Measurements from ENCODE around the gene NELL1. TPM values are rescaled to one million over a fixed set of nuclear protein-coding genes. Genes with fewer than 3 reads are reported as not detected.

NELL1 gene
- total RNA-seq, 1 donor from 2014 or later, result 0.45 TPM

DNA sequence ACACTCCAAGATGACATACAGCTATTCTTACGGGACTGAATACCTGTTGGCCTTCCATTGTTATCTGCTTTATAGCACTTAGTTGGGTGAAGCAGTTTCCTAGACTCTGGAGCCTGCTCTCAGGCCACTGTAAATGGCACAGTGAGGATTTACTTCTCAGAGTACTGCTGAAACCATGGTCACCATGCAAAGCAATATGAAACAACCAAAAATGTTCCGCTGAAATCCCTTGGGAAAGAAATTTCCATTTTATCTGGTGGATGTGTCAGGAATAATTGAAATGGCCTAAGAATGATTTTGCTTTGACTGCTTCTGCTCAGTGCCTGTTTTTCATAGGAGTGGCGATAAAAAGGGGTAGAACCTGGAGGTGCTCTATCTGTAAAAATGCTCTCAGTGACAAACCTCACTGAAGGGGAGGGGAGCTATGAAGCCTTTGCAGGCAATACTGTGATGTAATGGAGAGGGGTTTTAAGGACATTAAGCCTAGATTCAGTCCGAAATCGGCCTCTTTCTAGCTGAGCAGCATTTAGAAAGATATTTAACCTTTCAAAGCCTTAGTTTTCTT is 871.9 kb downstream of the NELL1 start:
- TF ChIP-seq EZH2 (IDR thresholded peaks at IDR 0.05; ENCODE audit: insufficient read depth, low read length), result no peak
- TF ChIP-seq, protein P1, sequence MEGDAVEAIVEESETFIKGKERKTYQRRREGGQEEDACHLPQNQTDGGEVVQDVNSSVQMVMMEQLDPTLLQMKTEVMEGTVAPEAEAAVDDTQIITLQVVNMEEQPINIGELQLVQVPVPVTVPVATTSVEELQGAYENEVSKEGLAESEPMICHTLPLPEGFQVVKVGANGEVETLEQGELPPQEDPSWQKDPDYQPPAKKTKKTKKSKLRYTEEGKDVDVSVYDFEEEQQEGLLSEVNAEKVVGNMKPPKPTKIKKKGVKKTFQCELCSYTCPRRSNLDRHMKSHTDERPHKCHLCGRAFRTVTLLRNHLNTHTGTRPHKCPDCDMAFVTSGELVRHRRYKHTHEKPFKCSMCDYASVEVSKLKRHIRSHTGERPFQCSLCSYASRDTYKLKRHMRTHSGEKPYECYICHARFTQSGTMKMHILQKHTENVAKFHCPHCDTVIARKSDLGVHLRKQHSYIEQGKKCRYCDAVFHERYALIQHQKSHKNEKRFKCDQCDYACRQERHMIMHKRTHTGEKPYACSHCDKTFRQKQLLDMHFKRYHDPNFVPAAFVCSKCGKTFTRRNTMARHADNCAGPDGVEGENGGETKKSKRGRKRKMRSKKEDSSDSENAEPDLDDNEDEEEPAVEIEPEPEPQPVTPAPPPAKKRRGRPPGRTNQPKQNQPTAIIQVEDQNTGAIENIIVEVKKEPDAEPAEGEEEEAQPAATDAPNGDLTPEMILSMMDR (IDR thresholded peaks at IDR 0.05; ENCODE audit: insufficient read depth, low read depth, low read length), result no peak
- Histone ChIP-seq H3K9ac (ENCODE audit: low read length) (no peak overlapping the region), H4K20me1 (ENCODE audit: insufficient read depth, low read length) (no peaks in the 10 kb centered on the region), H3K4me3 (ENCODE audit: insufficient read depth, low read depth, low read length) (no peak overlapping the region), H2AFZ (ENCODE audit: low read depth, low read length) (no peak overlapping the region), H3K36me3 (ENCODE audit: insufficient read depth, low read length) (no peaks in the 10 kb centered on the region), H3K27me3 (ENCODE audit: insufficient read depth, low read length) (no peaks in the 10 kb centered on the region), H3K27ac (ENCODE audit: low read depth, low read length) (no peak overlapping the region), H3K9me3 (ENCODE audit: insufficient read depth, low read depth, low read length) (no peaks in the 10 kb centered on the region), H3K4me2 (ENCODE audit: low read length) (no peak overlapping the region), H3K4me1 (ENCODE audit: insufficient read depth, low read length) (no peaks in the 10 kb centered on the region), H3K79me2 (ENCODE audit: insufficient read depth, low read length) (no peaks in the 10 kb centered on the region)
- H3K9me3 Mint-ChIP-seq (ENCODE audit: unreplicated experiment), result no peaks in the 10 kb centered on the region
- DNase-seq (ENCODE audit: low read depth) (no peak), FAIRE-seq (no peak)
- no peaks in the 10 kb centered on the region for H3K36me3 Mint-ChIP-seq (ENCODE audit: low read depth, unreplicated experiment)
- no peaks in the 10 kb centered on the region for H3K4me1 Mint-ChIP-seq (ENCODE audit: low read depth, unreplicated experiment)
- no peaks in the 10 kb centered on the region for H3K27me3 Mint-ChIP-seq (ENCODE audit: low read depth, unreplicated experiment)
- no peak overlapping the region for H3K27ac Mint-ChIP-seq (ENCODE audit: unreplicated experiment)
- H3K4me3 Mint-ChIP-seq (ENCODE audit: unreplicated experiment), result no peak overlapping the region

DNA sequence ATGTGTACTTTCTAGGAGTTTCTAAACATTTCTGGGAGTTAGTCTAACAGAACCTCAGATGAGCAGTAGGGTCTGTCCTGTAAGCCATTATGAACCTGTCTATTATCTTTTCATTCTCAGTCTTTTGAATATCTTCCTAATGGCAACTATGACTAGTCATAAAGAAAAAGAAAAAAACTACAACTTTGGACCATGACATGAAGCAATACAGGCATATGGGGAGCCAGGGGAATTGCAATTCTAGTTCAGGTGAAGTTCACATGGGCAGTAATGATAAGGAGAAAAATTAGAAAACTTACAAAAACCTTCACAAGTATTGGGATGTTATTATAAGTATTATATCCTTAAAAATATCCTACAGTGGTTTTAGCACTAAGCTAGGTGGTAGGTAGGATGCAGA is 874.5 kb downstream of the NELL1 start:
- DNase-seq (ENCODE audit: low read depth), result no peak
- Mint-ChIP-seq H3K4me3 (ENCODE audit: unreplicated experiment) (no peak overlapping the region), H3K4me1 (ENCODE audit: low read depth, unreplicated experiment) (no peaks in the 10 kb centered on the region), H3K27ac (ENCODE audit: unreplicated experiment) (no peak overlapping the region), H3K27me3 (ENCODE audit: low read depth, unreplicated experiment) (no peaks in the 10 kb centered on the region), H3K9me3 (ENCODE audit: unreplicated experiment) (no peaks in the 10 kb centered on the region), H3K36me3 (ENCODE audit: low read depth, unreplicated experiment) (no peaks in the 10 kb centered on the region)
- H3K4me3 ChIP-seq (ENCODE audit: insufficient read depth, low read depth, low read length), result no peak overlapping the region
- no peaks in the 10 kb centered on the region for H3K27me3 ChIP-seq (ENCODE audit: insufficient read depth, low read length)
- H3K36me3 ChIP-seq (ENCODE audit: insufficient read depth, low read length), result no peaks in the 10 kb centered on the region
- H3K4me1 ChIP-seq (ENCODE audit: insufficient read depth, low read length), result no peaks in the 10 kb centered on the region
- H3K4me2 ChIP-seq (ENCODE audit: low read length), result no peak overlapping the region
- no peaks in the 10 kb centered on the region for H4K20me1 ChIP-seq (ENCODE audit: insufficient read depth, low read length)
- no peak overlapping the region for H2AFZ ChIP-seq (ENCODE audit: low read depth, low read length)
- H3K9me3 ChIP-seq (ENCODE audit: insufficient read depth, low read depth, low read length), result no peaks in the 10 kb centered on the region
- H3K79me2 ChIP-seq (ENCODE audit: insufficient read depth, low read length), result no peaks in the 10 kb centered on the region
- no peak overlapping the region for H3K27ac ChIP-seq (ENCODE audit: low read depth, low read length)
- TF ChIP-seq, protein P1 (IDR thresholded peaks at IDR 0.05; ENCODE audit: insufficient read depth, low read depth, low read length), result no peak
- no peak for TF ChIP-seq EZH2 (IDR thresholded peaks at IDR 0.05; ENCODE audit: insufficient read depth, low read length)
- FAIRE-seq, result no peak
- H3K9ac ChIP-seq (ENCODE audit: low read length), result no peak overlapping the region

DNA sequence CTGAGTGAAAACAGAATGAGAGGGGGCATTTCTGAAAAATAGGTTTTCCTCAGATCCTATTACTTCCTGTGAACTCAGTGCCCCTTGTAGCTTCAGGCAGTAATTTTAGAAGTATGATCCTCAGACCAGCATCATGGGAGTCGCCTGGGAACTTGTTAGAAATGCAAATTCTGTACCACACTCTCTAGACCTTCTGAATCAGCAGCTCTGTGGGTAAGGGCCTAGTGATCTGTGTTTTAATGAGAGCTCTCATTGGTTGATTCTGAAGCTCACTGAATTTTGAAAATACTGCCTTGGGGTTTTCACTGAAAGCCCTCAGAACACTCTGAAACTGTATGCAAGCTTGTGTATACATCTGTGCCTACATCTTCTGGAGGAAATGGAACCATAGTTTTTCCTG is 876.3 kb downstream of the NELL1 start:
- H2AFZ ChIP-seq (ENCODE audit: low read depth, low read length), result no peak overlapping the region
- no peak for FAIRE-seq
- H3K27me3 Mint-ChIP-seq (ENCODE audit: low read depth, unreplicated experiment), result no peaks in the 10 kb centered on the region

More for the DNA sequence above, 876.3 kb downstream of the NELL1 start:
- Mint-ChIP-seq H3K27ac (ENCODE audit: unreplicated experiment) (no peak overlapping the region), H3K4me3 (ENCODE audit: unreplicated experiment) (no peak overlapping the region), H3K9me3 (ENCODE audit: unreplicated experiment) (no peaks in the 10 kb centered on the region), H3K4me1 (ENCODE audit: low read depth, unreplicated experiment) (no peaks in the 10 kb centered on the region), H3K36me3 (ENCODE audit: low read depth, unreplicated experiment) (no peaks in the 10 kb centered on the region)
- H4K20me1 ChIP-seq (ENCODE audit: insufficient read depth, low read length), result no peaks in the 10 kb centered on the region
- H3K4me1 ChIP-seq (ENCODE audit: insufficient read depth, low read length), result no peaks in the 10 kb centered on the region
- no peaks in the 10 kb centered on the region for H3K27me3 ChIP-seq (ENCODE audit: insufficient read depth, low read length)
- no peak overlapping the region for H3K9ac ChIP-seq (ENCODE audit: low read length)
- no peaks in the 10 kb centered on the region for H3K36me3 ChIP-seq (ENCODE audit: insufficient read depth, low read length)
- H3K4me2 ChIP-seq (ENCODE audit: low read length), result no peak overlapping the region
- H3K4me3 ChIP-seq (ENCODE audit: insufficient read depth, low read depth, low read length), result no peak overlapping the region
- H3K9me3 ChIP-seq (ENCODE audit: insufficient read depth, low read depth, low read length), result no peaks in the 10 kb centered on the region
- no peak for DNase-seq (ENCODE audit: low read depth)
- no peak overlapping the region for H3K27ac ChIP-seq (ENCODE audit: low read depth, low read length)
- no peak for TF ChIP-seq EZH2 (IDR thresholded peaks at IDR 0.05; ENCODE audit: insufficient read depth, low read length)
- TF ChIP-seq, protein P1 (IDR thresholded peaks at IDR 0.05; ENCODE audit: insufficient read depth, low read depth, low read length), result no peak
- H3K79me2 ChIP-seq (ENCODE audit: insufficient read depth, low read length), result no peaks in the 10 kb centered on the region

Data from astrocyte (in vitro differentiated cells and primary cell).